Measurements from ENCODE around the gene GDF10. TPM values are rescaled to one million over a fixed set of nuclear protein-coding genes. Genes with fewer than 3 reads are reported as not detected.

Gene GDF10
- total and polyA plus RNA-seq, 12 donors, result 0.10 to 1.6 (median 0.42) TPM

DNA sequence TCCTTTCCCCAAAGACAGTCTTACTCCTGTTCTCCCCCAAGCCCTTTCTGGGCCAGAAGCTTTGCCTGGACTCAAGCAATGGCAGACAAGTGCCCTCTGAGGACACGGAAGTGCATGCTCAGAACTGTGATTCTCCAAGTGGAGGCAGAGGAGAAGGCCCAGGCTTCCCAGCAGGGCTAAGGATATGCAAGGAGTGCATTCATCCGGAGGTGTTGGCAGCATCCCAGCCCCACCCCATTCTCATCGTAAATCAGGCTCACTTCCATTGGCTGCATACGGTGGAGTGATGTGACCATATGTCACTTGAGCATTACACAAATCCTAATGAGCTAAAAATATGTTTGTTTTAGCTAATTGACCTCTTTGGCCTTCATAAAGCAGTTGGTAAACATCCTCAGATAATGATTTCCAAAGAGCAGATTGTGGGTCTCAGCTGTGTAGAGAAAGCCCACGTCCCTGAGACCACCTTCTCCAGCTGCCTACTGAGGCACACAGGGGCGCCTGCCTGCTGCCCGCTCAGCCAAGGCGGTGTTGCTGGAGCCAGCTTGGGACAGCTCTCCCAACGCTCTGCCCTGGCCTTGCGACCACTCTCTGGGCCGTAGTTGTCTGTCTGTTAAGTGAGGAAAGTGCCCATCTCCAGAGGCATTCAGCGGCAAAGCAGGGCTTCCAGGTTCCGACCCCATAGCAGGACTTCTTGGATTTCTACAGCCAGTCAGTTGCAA, 46.7 kb downstream of the GDF10 start:
- intact Hi-C loops (cut with DNase I), result no loop called here
- 80 to 83% methylated on average over 13 of the region's 13 CpGs for WGBS, 2 donors
- no peak for ATAC-seq

DNA sequence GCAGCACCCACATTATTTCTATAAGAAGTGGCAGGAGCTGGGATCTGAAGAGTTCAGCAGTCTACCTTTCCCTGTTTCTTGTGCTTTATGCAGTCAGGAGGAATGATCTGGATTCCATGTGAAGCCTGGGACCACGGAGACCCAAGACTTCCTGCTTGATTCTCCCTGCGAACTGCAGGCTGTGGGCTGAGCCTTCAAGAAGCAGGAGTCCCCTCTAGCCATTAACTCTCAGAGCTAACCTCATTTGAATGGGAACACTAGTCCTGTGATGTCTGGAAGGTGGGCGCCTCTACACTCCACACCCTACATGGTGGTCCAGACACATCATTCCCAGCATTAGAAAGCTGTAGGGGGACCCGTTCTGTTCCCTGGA, 47.3 kb downstream of the GDF10 start:
- ATAC-seq (no peak), DNase-seq (no peak)
- Histone ChIP-seq H3K36me3 (no peaks in the 10 kb centered on the region), H3K27ac (no peak overlapping the region), H3K4me1 (no peaks in the 10 kb centered on the region), H3K4me3 (no peak overlapping the region), H3K27me3 (peaks cover 0 to 9% (median 0%) of the 10 kb centered on the region in 7 donors), H3K9me3 (no peaks in the 10 kb centered on the region)
- TF ChIP-seq, protein P1, sequence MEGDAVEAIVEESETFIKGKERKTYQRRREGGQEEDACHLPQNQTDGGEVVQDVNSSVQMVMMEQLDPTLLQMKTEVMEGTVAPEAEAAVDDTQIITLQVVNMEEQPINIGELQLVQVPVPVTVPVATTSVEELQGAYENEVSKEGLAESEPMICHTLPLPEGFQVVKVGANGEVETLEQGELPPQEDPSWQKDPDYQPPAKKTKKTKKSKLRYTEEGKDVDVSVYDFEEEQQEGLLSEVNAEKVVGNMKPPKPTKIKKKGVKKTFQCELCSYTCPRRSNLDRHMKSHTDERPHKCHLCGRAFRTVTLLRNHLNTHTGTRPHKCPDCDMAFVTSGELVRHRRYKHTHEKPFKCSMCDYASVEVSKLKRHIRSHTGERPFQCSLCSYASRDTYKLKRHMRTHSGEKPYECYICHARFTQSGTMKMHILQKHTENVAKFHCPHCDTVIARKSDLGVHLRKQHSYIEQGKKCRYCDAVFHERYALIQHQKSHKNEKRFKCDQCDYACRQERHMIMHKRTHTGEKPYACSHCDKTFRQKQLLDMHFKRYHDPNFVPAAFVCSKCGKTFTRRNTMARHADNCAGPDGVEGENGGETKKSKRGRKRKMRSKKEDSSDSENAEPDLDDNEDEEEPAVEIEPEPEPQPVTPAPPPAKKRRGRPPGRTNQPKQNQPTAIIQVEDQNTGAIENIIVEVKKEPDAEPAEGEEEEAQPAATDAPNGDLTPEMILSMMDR (IDR thresholded peaks at IDR 0.05), result no peak
- 75 to 81% methylated on average over 4 of the region's 4 CpGs for WGBS, 2 donors
- intact Hi-C loops (cut with DNase I), result no loop called here

More for the DNA sequence above, 46.7 kb downstream of the GDF10 start:
- TF ChIP-seq, protein P1 (IDR thresholded peaks at IDR 0.05), result no peak
- no peak for DNase-seq
- Histone ChIP-seq H3K27me3 (peaks cover 0 to 10% (median 0%) of the 10 kb centered on the region in 7 donors), H3K4me1 (no peaks in the 10 kb centered on the region), H3K27ac (no peak overlapping the region), H3K36me3 (no peaks in the 10 kb centered on the region), H3K9me3 (no peaks in the 10 kb centered on the region), H3K4me3 (no peak overlapping the region)

DNA sequence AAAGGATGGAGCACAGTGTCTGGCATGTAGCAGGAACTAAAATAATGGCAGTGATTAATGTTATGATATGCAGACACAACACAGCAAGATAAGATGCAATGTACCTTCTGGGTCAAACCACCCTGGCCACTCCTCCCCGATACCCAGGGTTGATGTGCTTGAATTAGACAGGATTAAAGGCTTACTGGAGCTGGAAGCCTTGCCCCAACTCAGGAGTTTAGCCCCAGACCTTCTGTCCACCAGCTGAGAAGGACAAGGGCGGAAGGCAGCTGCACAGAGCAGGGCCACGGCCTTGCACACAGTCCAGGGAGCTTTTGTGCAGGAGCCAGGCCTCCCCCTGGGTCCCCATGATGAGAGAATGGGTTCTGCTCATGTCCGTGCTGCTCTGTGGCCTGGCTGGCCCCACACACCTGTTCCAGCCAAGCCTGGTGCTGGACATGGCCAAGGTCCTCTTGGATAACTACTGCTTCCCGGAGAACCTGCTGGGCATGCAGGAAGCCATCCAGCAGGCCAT, 48.2 kb downstream of the GDF10 start, which contains the start of gene RBP3:
Gene RBP3 (plus strand): TSS at position 226 of the 514 bp plus-strand sequence. CDS start 122 bp downstream, at position 348.
- 82 to 86% methylated on average over 5 of the region's 5 CpGs for WGBS, 2 donors
- no peak for DNase-seq
- H3K9me3 ChIP-seq, result no peaks in the 10 kb centered on the region
- no peaks in the 10 kb centered on the region for H3K4me1 ChIP-seq
- H3K27ac ChIP-seq, result no peak within 1 kb of the TSS
- H3K27me3 ChIP-seq, result peaks cover 0 to 3% (median 0%) of the 10 kb centered on the region in 7 donors
- intact Hi-C loops (cut with DNase I), result no loop called here
- H3K4me3 ChIP-seq, result no peak within 1 kb of the TSS
- no peak for ATAC-seq
- H3K36me3 ChIP-seq, result no peaks in the 10 kb centered on the region
- TF ChIP-seq, protein P1 (IDR thresholded peaks at IDR 0.05), result no peak

DNA sequence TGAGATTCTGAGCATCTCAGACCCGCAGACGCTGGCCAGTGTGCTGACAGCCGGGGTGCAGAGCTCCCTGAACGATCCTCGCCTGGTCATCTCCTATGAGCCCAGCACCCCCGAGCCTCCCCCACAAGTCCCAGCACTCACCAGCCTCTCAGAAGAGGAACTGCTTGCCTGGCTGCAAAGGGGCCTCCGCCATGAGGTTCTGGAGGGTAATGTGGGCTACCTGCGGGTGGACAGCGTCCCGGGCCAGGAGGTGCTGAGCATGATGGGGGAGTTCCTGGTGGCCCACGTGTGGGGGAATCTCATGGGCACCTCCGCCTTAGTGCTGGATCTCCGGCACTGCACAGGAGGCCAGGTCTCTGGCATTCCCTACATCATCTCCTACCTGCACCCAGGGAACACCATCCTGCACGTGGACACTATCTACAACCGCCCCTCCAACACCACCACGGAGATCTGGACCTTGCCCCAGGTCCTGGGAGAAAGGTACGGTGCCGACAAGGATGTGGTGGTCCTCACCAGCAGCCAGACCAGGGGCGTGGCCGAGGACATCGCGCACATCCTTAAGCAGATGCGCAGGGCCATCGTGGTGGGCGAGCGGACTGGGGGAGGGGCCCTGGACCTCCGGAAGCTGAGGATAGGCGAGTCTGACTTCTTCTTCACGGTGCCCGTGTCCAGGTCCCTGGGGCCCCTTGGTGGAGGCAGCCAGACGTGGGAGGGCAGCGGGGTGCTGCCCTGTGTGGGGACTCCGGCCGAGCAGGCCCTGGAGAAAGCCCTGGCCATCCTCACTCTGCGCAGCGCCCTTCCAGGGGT, 48.9 kb downstream of the GDF10 start:
- no peak for ATAC-seq
- TF ChIP-seq, protein P1 (IDR thresholded peaks at IDR 0.05), result no peak
- H3K27me3 ChIP-seq, result no peaks in the 10 kb centered on the region
- WGBS, 2 donors, result 88 to 92% methylated on average over 36 of the region's 36 CpGs
- no peak overlapping the region for H3K4me3 ChIP-seq
- DNase-seq, result no peak
- H3K9me3 ChIP-seq, result no peaks in the 10 kb centered on the region
- H3K4me1 ChIP-seq, result no peaks in the 10 kb centered on the region
- H3K36me3 ChIP-seq, result no peaks in the 10 kb centered on the region
- intact Hi-C loops (cut with DNase I), result no loop called here
- no peak overlapping the region for H3K27ac ChIP-seq
